Muscle of leg (tissue), 11 donors: ENCODE data around the gene HYDIN. TPM values are rescaled to one million over a fixed set of nuclear protein-coding genes. Genes with fewer than 3 reads are reported as not detected.

ENCODE experiments used
- DNase-seq: peaks from one replicate; pipeline ENCODE4 v3.0.0; 2013
- H3K27ac ChIP-seq: one replicate; pipeline ENCODE4 v1.5.1; 2013; ENCODE audit warnings: mild to moderate bottlenecking, low read length, control low read depth
- H3K27me3 ChIP-seq: one replicate; pipeline ENCODE4 v1.6.1; 2013; ENCODE audit warnings: low read length; ENCODE audit not compliant: control insufficient read depth, insufficient read depth
- H3K36me3 ChIP-seq: one replicate; pipeline ENCODE4 v1.6.1; 2013; ENCODE audit warnings: low read length; ENCODE audit not compliant: control insufficient read depth, insufficient read depth
- H3K4me1 ChIP-seq: one replicate; pipeline ENCODE4 v1.6.1; 2013; ENCODE audit warnings: low read length; ENCODE audit not compliant: control insufficient read depth, insufficient read depth
- H3K4me3 ChIP-seq: one replicate; pipeline ENCODE4 v1.5.1; 2013; ENCODE audit warnings: low read length, control low read depth
- H3K9me3 ChIP-seq: replicated peaks from 2 replicates; pipeline ENCODE4 v1.6.1; 2013; ENCODE audit warnings: low read depth, low read length; ENCODE audit not compliant: control insufficient read depth
- WGBS: methylation state at CpG from one replicate; pipeline ENCODE4 v1.1.5; 2013; ENCODE audit warnings: missing lambda C conversion rate; ENCODE audit not compliant: insufficient coverage; 5-methylcytosine and 5-hydroxymethylcytosine counted together
- polyA plus RNA-seq, 8 donors: library from polyadenylated mRNA; unstranded; fragments of 120-200 nt; gene quantifications; one replicate each; pipeline versions ENCODE4 v1.2.1 to v1.2.3, GENCODE V29; 2013; ENCODE audit warnings: inconsistent platforms in 1 of 8, low replicate concordance in 1 of 8; ENCODE audit not compliant: insufficient read length in 8 of 8, insufficient read depth in 1 of 8
- total RNA-seq: library from RNA; stranded (reverse); fragments of 120-200 nt; gene quantifications from one replicate; pipeline ENCODE4 v1.2.4, GENCODE V29; 2013

Gene HYDIN
- total and polyA plus RNA-seq, 9 donors, result 0.57 to 3.2 (median 1.5) TPM

GRCh38 chr16:71255721-71256120 is 25.2 kb upstream of the HYDIN start:
- no peaks in the 10 kb centered on the region for H3K9me3 ChIP-seq

GRCh38 chr16:71254832-71255525 is 24.5 kb upstream of the HYDIN start:
- peak; percentile 95 for DNase-seq
- no CpG with 5 or more reads among the region's 4 CpGs for WGBS
- H3K27ac ChIP-seq, result peak overlapping the region; percentile 59

More at GRCh38 chr16:71255721-71256120, 25.2 kb upstream of the HYDIN start:
- H3K4me1 ChIP-seq, result peaks cover 16% of the 10 kb centered on the region
- DNase-seq, result peak; percentile 87
- H3K27ac ChIP-seq, result peak overlapping the region; percentile 59
- 18% methylated on average over 3 of the region's 6 CpGs for WGBS
- no peak overlapping the region for H3K4me3 ChIP-seq
- no peaks in the 10 kb centered on the region for H3K36me3 ChIP-seq
- no peaks in the 10 kb centered on the region for H3K27me3 ChIP-seq

GRCh38 chr16:71250461-71251235 is 20.1 kb upstream of the HYDIN start:
- no peaks in the 10 kb centered on the region for H3K27me3 ChIP-seq
- peak; percentile 39 for DNase-seq
- 88% methylated on average over 4 of the region's 5 CpGs for WGBS
- H3K27ac ChIP-seq, result no peak overlapping the region
- no peak overlapping the region for H3K4me3 ChIP-seq
- H3K9me3 ChIP-seq, result no peaks in the 10 kb centered on the region
- peaks cover 8% of the 10 kb centered on the region for H3K4me1 ChIP-seq
- no peaks in the 10 kb centered on the region for H3K36me3 ChIP-seq

More at GRCh38 chr16:71254832-71255525, 24.5 kb upstream of the HYDIN start:
- H3K4me1 ChIP-seq, result peaks cover 16% of the 10 kb centered on the region
- H3K9me3 ChIP-seq, result no peaks in the 10 kb centered on the region
- no peaks in the 10 kb centered on the region for H3K36me3 ChIP-seq
- H3K4me3 ChIP-seq, result no peak overlapping the region
- no peaks in the 10 kb centered on the region for H3K27me3 ChIP-seq

GRCh38 chr16:71249399-71249798 is 18.9 kb upstream of the HYDIN start:
- 22% methylated on average over 1 of the region's 1 CpG for WGBS
- Histone ChIP-seq H3K4me1 (no peaks in the 10 kb centered on the region), H3K9me3 (no peaks in the 10 kb centered on the region), H3K27ac (no peak overlapping the region), H3K27me3 (no peaks in the 10 kb centered on the region), H3K36me3 (no peaks in the 10 kb centered on the region), H3K4me3 (no peak overlapping the region)
- DNase-seq, result peak; percentile 16

GRCh38 chr16:71247478-71247877 is 17.0 kb upstream of the HYDIN start:
- WGBS, result 60% methylated on average over 2 of the region's 7 CpGs
- DNase-seq, result no peak
- H3K27me3 ChIP-seq, result no peaks in the 10 kb centered on the region
- no peaks in the 10 kb centered on the region for H3K4me1 ChIP-seq
- no peaks in the 10 kb centered on the region for H3K9me3 ChIP-seq
- H3K27ac ChIP-seq, result no peak overlapping the region
- no peaks in the 10 kb centered on the region for H3K36me3 ChIP-seq
- no peak overlapping the region for H3K4me3 ChIP-seq

GRCh38 chr16:71246309-71246708 is 15.8 kb upstream of the HYDIN start:
- H3K27ac ChIP-seq, result no peak overlapping the region
- no peak overlapping the region for H3K4me3 ChIP-seq
- no peaks in the 10 kb centered on the region for H3K27me3 ChIP-seq
- H3K9me3 ChIP-seq, result no peaks in the 10 kb centered on the region
- H3K4me1 ChIP-seq, result no peaks in the 10 kb centered on the region
- H3K36me3 ChIP-seq, result no peaks in the 10 kb centered on the region
- DNase-seq, result no peak

GRCh38 chr16:71244521-71244920 is 14.0 kb upstream of the HYDIN start:
- Histone ChIP-seq H3K27ac (no peak overlapping the region), H3K9me3 (no peaks in the 10 kb centered on the region), H3K4me3 (no peak overlapping the region), H3K36me3 (no peaks in the 10 kb centered on the region), H3K27me3 (no peaks in the 10 kb centered on the region), H3K4me1 (no peaks in the 10 kb centered on the region)
- DNase-seq, result no peak
- no CpG with 5 or more reads among the region's 1 CpG for WGBS

GRCh38 chr16:71242601-71243000 is 12.1 kb upstream of the HYDIN start:
- WGBS, result no CpG with 5 or more reads among the region's 3 CpGs
- Histone ChIP-seq H3K9me3 (no peaks in the 10 kb centered on the region), H3K27ac (no peak overlapping the region), H3K4me1 (no peaks in the 10 kb centered on the region), H3K36me3 (no peaks in the 10 kb centered on the region), H3K4me3 (no peak overlapping the region), H3K27me3 (no peaks in the 10 kb centered on the region)
- DNase-seq, result no peak

GRCh38 chr16:71242036-71242435 is 11.5 kb upstream of the HYDIN start:
- H3K4me3 ChIP-seq, result no peak overlapping the region
- H3K4me1 ChIP-seq, result no peaks in the 10 kb centered on the region
- no peaks in the 10 kb centered on the region for H3K36me3 ChIP-seq
- WGBS, result no CpG with 5 or more reads among the region's 4 CpGs
- DNase-seq, result peak; percentile 13
- no peaks in the 10 kb centered on the region for H3K27me3 ChIP-seq
- H3K27ac ChIP-seq, result no peak overlapping the region
- no peaks in the 10 kb centered on the region for H3K9me3 ChIP-seq

GRCh38 chr16:71229344-71229743 is 1.2 kb downstream of the HYDIN start:
- Histone ChIP-seq H3K4me3 (no peak overlapping the region), H3K27me3 (peaks cover 10% of the 10 kb centered on the region), H3K9me3 (peaks cover 5% of the 10 kb centered on the region), H3K27ac (no peak overlapping the region), H3K36me3 (no peaks in the 10 kb centered on the region), H3K4me1 (no peaks in the 10 kb centered on the region)
- no peak for DNase-seq
- no CpG with 5 or more reads among the region's 1 CpG for WGBS
